ENCODE data around the gene RND2.
A peak's percentile ranks its signal among the peaks of the same experiment; 100 is the strongest.
"Not testable (repeated sequence)": the region's sequence is repeated elsewhere in the genome, so short reads cannot be mapped to it uniquely, and the experiment has no call there.

RND2 gene, protein sequence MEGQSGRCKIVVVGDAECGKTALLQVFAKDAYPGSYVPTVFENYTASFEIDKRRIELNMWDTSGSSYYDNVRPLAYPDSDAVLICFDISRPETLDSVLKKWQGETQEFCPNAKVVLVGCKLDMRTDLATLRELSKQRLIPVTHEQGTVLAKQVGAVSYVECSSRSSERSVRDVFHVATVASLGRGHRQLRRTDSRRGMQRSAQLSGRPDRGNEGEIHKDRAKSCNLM

GRCh38 chr17:43024407-43025289 lies at the start of gene RND2:
Gene RND2 (plus strand): TSS chr17:43025231. CDS start chr17:43025348, 117 bp downstream.
- DNase-seq (ENCODE audit: low read depth in 2 of 2) = peak; percentile 59 to 70

DNA sequence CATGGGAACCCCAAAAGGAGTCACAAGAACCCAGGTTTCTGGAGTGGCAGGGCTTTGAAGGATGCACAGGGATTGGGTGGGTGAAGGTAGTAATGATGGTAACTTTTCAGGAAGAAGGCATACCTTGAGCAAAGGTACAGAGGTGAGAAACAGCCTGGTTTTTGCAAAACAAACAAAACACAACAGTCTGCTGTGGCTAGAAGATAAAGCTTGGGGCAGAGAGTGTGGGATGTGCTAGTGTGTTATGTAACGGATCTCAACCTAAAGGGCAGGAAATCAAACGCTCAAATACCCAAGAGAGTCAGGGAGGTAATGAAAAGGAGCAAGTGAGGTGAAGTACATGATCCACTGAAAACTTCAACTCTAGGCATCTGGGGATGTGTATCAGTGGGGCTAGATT lies 49.8 kb upstream of the RND2 start:
- no peak for DNase-seq (ENCODE audit: low read depth in 2 of 2)

GRCh38 chr17:42975701-42976100 lies 49.3 kb upstream of the RND2 start:
- not testable (repeated sequence) for DNase-seq (ENCODE audit: low read depth in 2 of 2)

DNA sequence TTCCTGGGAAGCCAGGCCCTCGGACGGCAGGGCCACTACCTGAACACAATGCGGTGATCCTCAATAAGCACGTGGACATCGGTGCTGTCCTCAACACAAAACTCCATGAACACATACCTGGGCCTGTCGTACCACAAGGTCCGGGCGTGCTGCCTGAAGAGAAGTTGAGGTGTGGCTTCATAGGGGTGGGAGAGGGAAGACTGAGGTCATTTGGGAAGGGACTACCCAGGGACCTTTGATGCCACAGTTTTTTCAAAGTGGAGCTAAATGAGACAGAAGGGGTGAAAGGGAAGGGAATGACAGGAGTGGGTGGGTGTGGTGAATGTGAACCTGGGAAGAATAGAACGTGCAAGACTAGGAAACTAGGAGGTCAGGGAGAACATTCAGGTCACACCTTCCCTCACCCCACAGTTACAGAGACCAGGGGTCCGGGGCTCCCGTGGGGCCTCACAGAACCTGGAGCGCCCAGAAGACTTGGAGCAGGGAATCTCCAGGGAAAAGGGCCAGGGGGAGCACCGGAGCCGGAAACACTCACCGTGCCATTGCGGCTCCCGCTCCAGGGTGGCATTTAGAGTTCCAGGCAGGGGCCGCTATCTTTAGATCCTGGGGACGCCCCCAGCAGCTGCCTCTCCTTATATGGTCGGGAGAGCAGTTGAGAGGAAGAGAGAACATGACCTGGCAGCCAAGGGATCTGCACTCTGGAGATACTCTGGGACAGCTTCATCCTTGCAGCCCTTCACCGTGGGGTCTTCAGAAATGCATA lies 45.3 kb upstream of the RND2 start, which contains the start of gene PTGES3L:
PTGES3L (minus strand) TSS at position 570 of the 763 bp plus-strand sequence; CDS start at position 543, 27 bp downstream.
- no peak for DNase-seq (ENCODE audit: low read depth in 2 of 2)

- DNase-seq (ENCODE audit: low read depth in 2 of 2) = peak; percentile 88 to 91
Measured at GRCh38 chr17:42980274-42980765, 44.7 kb upstream of the RND2 start, which contains the start of gene RUNDC1. Gene RUNDC1 (plus strand): TSS chr17:42980565. CDS start chr17:42980577, 12 bp downstream.

GRCh38 chr17:42980766-42981397 lies 44.1 kb upstream of the RND2 start:
- peak in 1 of 2 donors; percentile 56 for DNase-seq (ENCODE audit: low read depth in 2 of 2)

- no peak for DNase-seq (ENCODE audit: low read depth in 2 of 2)
Measured at GRCh38 chr17:42982266-42982665, 42.8 kb upstream of the RND2 start.

DNA sequence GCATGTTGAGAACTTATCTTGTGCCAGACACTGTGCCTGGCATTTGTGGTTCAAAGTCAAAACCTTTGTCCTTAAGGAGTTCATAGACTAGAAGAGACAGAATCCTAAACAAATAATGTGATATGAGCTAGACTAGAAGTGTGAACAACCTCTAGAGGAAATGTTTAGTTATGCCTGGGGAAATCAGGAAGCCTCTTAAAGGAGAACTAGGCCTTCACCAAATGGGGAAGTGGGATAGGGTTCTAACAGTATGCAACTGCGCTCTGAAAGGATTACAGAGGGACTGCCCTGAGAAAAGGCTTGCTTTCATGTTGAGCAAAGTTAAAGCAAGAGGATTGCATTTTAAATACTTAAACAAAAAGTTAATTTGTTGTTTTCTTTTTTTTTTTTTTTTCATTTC lies 39.8 kb upstream of the RND2 start:
- DNase-seq (ENCODE audit: low read depth in 2 of 2) = no peak

DNA sequence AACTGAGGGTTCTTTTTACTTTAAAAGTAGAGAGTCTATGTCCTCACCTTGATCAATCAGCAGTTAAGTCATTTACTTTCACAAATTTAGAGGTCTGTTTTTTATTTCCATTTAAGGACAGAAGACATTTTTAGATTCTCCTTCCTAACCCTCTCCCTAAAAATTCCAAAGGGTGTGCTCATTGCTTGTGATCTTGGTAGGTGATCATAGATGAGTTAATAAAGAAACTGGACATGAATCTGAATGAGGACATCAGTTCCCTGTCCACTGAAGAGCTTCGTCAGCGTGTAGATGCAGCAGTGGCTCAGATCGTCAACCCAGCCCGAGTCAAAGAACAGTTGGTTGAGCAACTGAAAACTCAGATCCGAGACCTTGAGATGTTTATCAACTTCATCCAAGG lies 35.9 kb upstream of the RND2 start:
- DNase-seq (ENCODE audit: low read depth in 2 of 2) = no peak

DNA sequence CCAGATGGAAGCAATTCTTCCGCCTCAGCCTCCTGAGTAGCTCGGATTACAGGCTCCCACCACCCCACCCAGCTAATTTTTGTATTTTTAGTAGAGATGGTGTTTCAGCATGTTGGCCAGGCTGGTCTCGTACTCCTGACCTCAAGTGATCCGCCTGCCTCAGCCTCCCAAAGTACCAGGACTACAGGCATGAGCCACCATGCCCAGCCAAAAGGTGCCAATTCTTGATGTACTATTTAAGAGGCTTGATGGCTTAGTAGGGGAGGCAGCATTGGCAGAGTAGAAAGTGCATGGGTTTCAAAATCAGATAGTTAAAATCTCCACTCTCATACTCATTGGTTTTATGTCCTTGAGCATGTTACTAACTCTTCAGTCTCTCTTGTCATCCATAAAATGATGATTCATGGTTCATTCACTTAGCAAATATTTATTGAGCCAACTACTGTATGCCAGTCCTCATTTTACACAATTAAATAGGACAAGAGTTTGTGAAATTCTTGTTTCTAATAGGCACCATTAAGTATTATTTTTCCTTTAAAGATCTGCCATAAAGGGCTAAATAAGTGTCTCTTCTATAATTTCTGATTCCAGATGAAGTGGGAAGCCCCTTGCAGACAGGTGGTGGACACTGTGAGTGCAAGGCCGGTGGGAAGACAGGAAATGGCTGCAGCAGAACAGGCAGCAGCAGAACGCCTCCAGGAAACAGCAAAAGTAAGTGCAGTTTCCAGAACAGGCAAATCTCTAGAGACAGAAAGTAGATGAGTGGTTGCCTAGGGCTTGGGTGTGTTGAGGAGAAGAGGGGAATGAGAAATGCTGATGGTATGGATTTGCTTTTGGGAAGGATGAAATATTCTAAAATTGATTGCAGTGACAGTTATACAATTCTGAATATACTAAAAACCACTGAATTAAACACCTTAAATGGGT lies 35.0 kb upstream of the RND2 start:
- no peak for DNase-seq (ENCODE audit: low read depth in 2 of 2)

- DNase-seq (ENCODE audit: low read depth in 2 of 2) = no peak
Measured at GRCh38 chr17:42991471-42991870, 33.6 kb upstream of the RND2 start.

GRCh38 chr17:42992872-42993271 lies 32.2 kb upstream of the RND2 start:
- no peak for DNase-seq (ENCODE audit: low read depth in 2 of 2)

- not testable (repeated sequence) for DNase-seq (ENCODE audit: low read depth in 2 of 2)
Measured at GRCh38 chr17:42993913-42994312, 31.1 kb upstream of the RND2 start.

GRCh38 chr17:42997390-42997983 lies 27.5 kb upstream of the RND2 start:
- no peak for DNase-seq (ENCODE audit: low read depth in 2 of 2)

DNA sequence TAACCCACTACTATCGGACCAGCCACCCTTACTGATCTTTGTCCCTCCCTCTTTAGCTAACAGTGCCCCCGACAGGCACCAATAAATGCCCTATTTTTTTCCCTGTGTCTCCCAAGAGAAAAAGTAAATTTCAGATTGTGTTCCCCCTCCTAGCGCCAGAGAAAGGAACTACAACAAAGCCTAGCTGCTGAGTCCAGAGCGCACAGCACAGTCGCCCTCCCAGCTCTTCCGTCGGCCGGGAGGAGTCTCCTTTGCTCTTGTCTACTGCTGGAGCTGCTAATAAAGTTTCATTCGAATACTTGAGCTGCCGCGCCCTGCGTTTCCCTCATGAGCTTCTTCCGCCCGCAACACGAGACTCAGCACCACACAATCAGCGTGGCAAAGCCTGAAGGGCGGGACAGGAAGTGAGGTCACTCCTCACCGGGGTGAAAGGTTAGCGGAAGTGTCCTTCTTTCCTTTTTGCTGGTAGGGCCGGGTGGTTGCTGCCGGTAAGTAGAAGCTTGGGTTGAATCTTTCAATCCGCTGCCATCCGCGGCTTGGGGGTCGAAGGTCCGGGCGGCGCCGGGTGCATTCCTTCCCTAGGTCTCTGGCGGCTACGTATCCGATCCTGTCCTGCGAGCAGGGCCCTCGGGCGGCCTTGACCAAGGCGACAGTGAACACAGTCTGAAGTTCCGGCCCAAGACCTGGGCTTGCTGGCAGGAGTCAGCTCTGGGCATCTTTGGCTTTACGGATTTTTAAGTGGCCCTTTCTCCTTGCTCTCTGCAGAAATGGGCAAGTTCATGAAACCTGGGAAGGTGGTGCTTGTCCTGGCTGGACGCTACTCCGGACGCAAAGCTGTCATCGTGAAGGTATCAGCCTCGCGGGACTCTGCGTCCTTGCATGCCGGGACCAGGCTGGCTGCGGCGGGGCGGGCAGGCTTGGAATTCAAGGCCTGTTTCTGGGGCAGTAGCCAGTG lies 26.8 kb upstream of the RND2 start, which contains the start of gene RPL27:
RPL27 (plus strand) TSS at position 436 of the 955 bp plus-strand sequence; CDS start at position 768, 332 bp downstream.
- peak; percentile 90 to 91 for DNase-seq (ENCODE audit: low read depth in 2 of 2)

- no peak for DNase-seq (ENCODE audit: low read depth in 2 of 2)
Measured at GRCh38 chr17:42999003-42999525, 26.0 kb upstream of the RND2 start.

DNA sequence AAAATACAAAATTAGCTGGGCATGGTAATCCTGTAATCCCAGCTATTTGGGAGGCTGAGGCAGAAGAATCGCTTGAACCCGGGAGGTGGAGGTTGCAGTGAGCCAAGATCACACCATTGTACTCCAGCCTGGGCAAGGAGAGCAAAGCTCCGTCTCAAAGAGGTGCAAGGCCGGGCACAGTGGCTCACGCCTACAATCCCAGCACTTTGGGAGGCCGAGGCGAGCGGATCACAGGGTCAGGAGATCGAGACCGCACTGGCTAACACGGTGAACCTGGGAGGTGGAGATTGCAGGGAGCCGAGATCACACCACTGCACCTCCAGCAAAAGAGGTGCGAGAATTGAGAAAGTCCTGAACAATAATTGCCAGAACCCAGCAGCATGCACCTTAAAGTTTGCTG lies 24.1 kb upstream of the RND2 start:
- not testable (repeated sequence) for DNase-seq (ENCODE audit: low read depth in 2 of 2)

GRCh38 chr17:43003542-43004172 lies 21.4 kb upstream of the RND2 start:
- no peak for DNase-seq (ENCODE audit: low read depth in 2 of 2)
